ENCODE data around the gene GLB1L. TPM values are rescaled to one million over a fixed set of nuclear protein-coding genes. Genes with fewer than 3 reads are reported as not detected.

GLB1L gene
- total and polyA plus RNA-seq, 2 of the 8 experiments (the other 6 are each of a cell fraction or from before 2014, with no cell fraction given), result 3.7 to 4.0 TPM

DNA sequence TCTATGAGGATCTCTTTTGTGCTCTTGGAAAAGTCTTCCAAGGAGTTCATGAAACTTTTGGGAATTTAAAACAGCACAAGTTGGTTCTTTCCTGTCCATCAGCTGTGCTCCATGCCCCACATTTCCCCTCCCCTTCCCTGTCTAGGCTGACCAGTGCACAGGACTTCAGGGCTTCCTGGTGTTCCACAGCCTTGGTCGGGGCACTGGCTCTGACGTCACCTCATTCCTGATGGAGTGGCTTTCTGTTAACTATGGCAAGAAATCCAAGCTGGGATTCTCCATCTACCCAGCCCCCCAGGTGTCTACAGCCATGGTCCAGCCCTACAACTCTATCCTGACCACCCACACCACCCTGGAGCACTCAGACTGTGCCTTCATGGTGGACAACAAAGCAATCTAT is 25.8 kb upstream of the GLB1L start:
- H4K91ac ChIP-seq (replicated peaks; ENCODE audit: insufficient read length, low read length), result no peak overlapping the region
- H3K4ac ChIP-seq (replicated peaks; ENCODE audit: insufficient read length, low read depth, low read length), result no peak overlapping the region
- no peaks in the 10 kb centered on the region for H3K23me2 ChIP-seq (ENCODE audit: low read depth, low read length)
- no peak overlapping the region for H3K4me2 ChIP-seq (ENCODE audit: insufficient read depth in 1 of 2, low read depth in 2 of 2, low read length in 2 of 2)
- no peak overlapping the region for H3K23ac ChIP-seq (ENCODE audit: insufficient read length)
- H3K27me3 ChIP-seq (replicated peaks in 1 of 4; ENCODE audit: control insufficient read depth in 3 of 4, extremely low read depth in 1 of 4, insufficient read depth in 3 of 4, low read length in 3 of 4), result peaks cover 0 to 3% (median 0%) of the 10 kb centered on the region in 4 experiments; a peak in 2 of 7 replicates
- H2BK5ac ChIP-seq (ENCODE audit: low read depth, low read length), result no peak overlapping the region
- H4K8ac ChIP-seq (ENCODE audit: extremely low read depth, insufficient read depth, low read length), result no peak overlapping the region
- no peak overlapping the region for H4K5ac ChIP-seq (ENCODE audit: insufficient read length, low read depth, low read length)
- POLR2A ChIA-PET (ENCODE audit: partially characterized antibody), result no interaction called here
- no peak overlapping the region for H2BK12ac ChIP-seq (ENCODE audit: low read depth, low read length)
- H3K9ac ChIP-seq (replicated peaks in 1 of 4; ENCODE audit: extremely low read depth in 1 of 4, low read depth in 3 of 4, low read length in 3 of 4), result no peak overlapping the region
- no peaks in the 10 kb centered on the region for H3K79me1 ChIP-seq (ENCODE audit: low read depth, low read length)
- peaks cover 0 to 3% (median 0%) of the 10 kb centered on the region in 4 experiments; a peak in 2 of 7 replicates for H3K4me1 ChIP-seq (replicated peaks in 1 of 4; ENCODE audit: control insufficient read depth in 3 of 4, insufficient read depth in 4 of 4, low read length in 3 of 4)
- no peak overlapping the region for H3K4me3 ChIP-seq (ENCODE audit: extremely low read depth in 1 of 4, insufficient read depth in 2 of 4, low read depth in 3 of 4, low read length in 4 of 4)
- no peak overlapping the region for H2BK120ac ChIP-seq (replicated peaks; ENCODE audit: low read depth, low read length)
- no peak overlapping the region for H3K18ac ChIP-seq (ENCODE audit: extremely low read depth, low read length)
- FAIRE-seq, result no peak
- CTCF ChIA-PET (ENCODE audit: partially characterized antibody), result interaction anchor here (0.6 to 1.8 kb wide), 4 partner anchors 10 to 87 kb away, joined by 3 to 8 read pairs (median 4); no protein-coding TSS in a partner anchor
- no peak overlapping the region for H3K56ac ChIP-seq (replicated peaks; ENCODE audit: insufficient read length, low read depth, low read length)
- no peak overlapping the region for H2BK15ac ChIP-seq (ENCODE audit: low read length)
- H3K79me2 ChIP-seq (ENCODE audit: control insufficient read depth in 1 of 2, insufficient read depth in 2 of 2, low read length in 2 of 2), result no peaks in the 10 kb centered on the region
- H3K36me3 ChIP-seq (ENCODE audit: control insufficient read depth in 2 of 4, insufficient read depth in 4 of 4, low read length in 3 of 4), result no peaks in the 10 kb centered on the region
- H3K9me3 ChIP-seq (ENCODE audit: insufficient read depth in 2 of 2, low read depth in 1 of 2, low read length in 1 of 2), result no peaks in the 10 kb centered on the region
- no peak overlapping the region for H2AFZ ChIP-seq (ENCODE audit: low read length)
- H4K20me1 ChIP-seq (replicated peaks in 1 of 2; ENCODE audit: control insufficient read depth in 1 of 2, insufficient read depth in 2 of 2, low read length in 2 of 2), result no peaks in the 10 kb centered on the region
- H2BK20ac ChIP-seq (ENCODE audit: low read length), result no peak overlapping the region
- no peak overlapping the region for H3K27ac ChIP-seq (ENCODE audit: low read depth, low read length)
- 88% methylated on average over 2 of the region's 2 CpGs; no CpG with 5 or more reads in 1 of the 2 experiments for WGBS, 2 experiments (ENCODE audit: extremely low coverage in 1 of 2, insufficient coverage in 1 of 2, insufficient read length in 1 of 2, insufficient replicate concordance in 2 of 2, low coverage in 1 of 2, low lambda C conversion rate in 2 of 2, missing lambda C conversion rate in 1 of 2)
- H3K14ac ChIP-seq (ENCODE audit: insufficient read length), result no peak overlapping the region
- DNase-seq (ENCODE audit: low read depth in 1 of 2, low spot score in 2 of 2), result no peak
- TF ChIP-seq SIRT6 (IDR thresholded peaks at IDR 0.05; ENCODE audit: low read length) (no peak), KDM4A (IDR thresholded peaks at IDR 0.05; ENCODE audit: low read depth, low read length, severe bottlenecking) (no peak), JUND (IDR thresholded peaks at IDR 0.05; ENCODE audit: low read length) (no peak), SP4 (IDR thresholded peaks at IDR 0.05; ENCODE audit: low read length) (no peak)
- TF ChIP-seq, protein P1, sequence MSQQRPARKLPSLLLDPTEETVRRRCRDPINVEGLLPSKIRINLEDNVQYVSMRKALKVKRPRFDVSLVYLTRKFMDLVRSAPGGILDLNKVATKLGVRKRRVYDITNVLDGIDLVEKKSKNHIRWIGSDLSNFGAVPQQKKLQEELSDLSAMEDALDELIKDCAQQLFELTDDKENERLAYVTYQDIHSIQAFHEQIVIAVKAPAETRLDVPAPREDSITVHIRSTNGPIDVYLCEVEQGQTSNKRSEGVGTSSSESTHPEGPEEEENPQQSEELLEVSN (IDR thresholded peaks at IDR 0.05), result no peak
- no peak overlapping the region for H2AK5ac ChIP-seq (ENCODE audit: low read depth, low read length)
